GM23338 (cell line): ENCODE measurements around the gene UGCG. TPM values are rescaled to one million over a fixed set of nuclear protein-coding genes. Genes with fewer than 3 reads are reported as not detected.

Experiments used
- ATAC-seq: fragments of 200-7000 bp; cut with Tn5 transposase; 3 replicates; pipeline ENCODE4 v1.9.1; 2020
- DNase-seq: peaks from one replicate; pipeline ENCODE4 v3.0.0-alpha.2; 2015; ENCODE audit warnings: low spot score
- H2AFZ ChIP-seq: fragments of 200-600 bp; sonication (generic); 2 replicates; pipeline ENCODE4 v1.8.0; 2016; ENCODE audit warnings: antibody characterized with exemption, mild to moderate bottlenecking, moderate library complexity
- H3F3A ChIP-seq: fragments of 200-600 bp; sonication (generic); replicated peaks from 2 replicates; pipeline ENCODE4 v1.8.0; 2017; ENCODE audit warnings: antibody characterized with exemption, mixed run types, low read depth
- H3K27ac ChIP-seq: fragments of 200-600 bp; sonication (generic); 2 replicates; pipeline ENCODE4 v1.6.1; 2016; ENCODE audit warnings: low read depth
- H3K27me3 ChIP-seq: fragments of 200-600 bp; sonication (generic); 2 replicates; pipeline ENCODE4 v1.8.0; 2016; ENCODE audit warnings: mild to moderate bottlenecking, mixed run types, moderate library complexity; ENCODE audit not compliant: insufficient read depth
- H3K36me3 ChIP-seq: fragments of 200-600 bp; sonication (generic); 2 replicates; pipeline ENCODE4 v1.8.0; 2016; ENCODE audit warnings: mild to moderate bottlenecking; ENCODE audit not compliant: insufficient read depth
- H3K4me1 ChIP-seq: fragments of 200-600 bp; sonication (generic); 2 replicates; pipeline ENCODE4 v1.8.0; 2016; ENCODE audit warnings: mild to moderate bottlenecking, moderate library complexity; ENCODE audit not compliant: insufficient read depth
- H3K4me2 ChIP-seq: fragments of 200-600 bp; sonication (generic); 2 replicates; pipeline ENCODE4 v1.7.1; 2017; ENCODE audit warnings: mixed run types
- H3K4me3 ChIP-seq: fragments of 200-600 bp; sonication (generic); 2 replicates; pipeline ENCODE4 v1.6.1; 2016; ENCODE audit warnings: mixed run types
- H3K79me2 ChIP-seq: fragments of 200-600 bp; sonication (generic); replicated peaks from 2 replicates; pipeline ENCODE4 v1.8.0; 2017; ENCODE audit warnings: mild to moderate bottlenecking; ENCODE audit not compliant: insufficient read depth
- H3K9me2 ChIP-seq: fragments of 200-600 bp; sonication (generic); 2 replicates; pipeline ENCODE4 v1.8.0; 2017; ENCODE audit not compliant: insufficient read depth
- H4K20me1 ChIP-seq: fragments of 200-600 bp; sonication (generic); replicated peaks from 2 replicates; pipeline ENCODE4 v1.8.0; 2017; ENCODE audit warnings: mild to moderate bottlenecking; ENCODE audit not compliant: insufficient read depth
- H3K27ac Mint-ChIP-seq: 2 replicates; pipeline ENCODE4 v1.8.0; 2020; ENCODE audit warnings: inconsistent platforms, mild to moderate bottlenecking, moderate library complexity, mixed read lengths
- H3K27me3 Mint-ChIP-seq: 3 replicates; pipeline ENCODE4 v1.8.0; 2022; ENCODE audit warnings: low read depth, mild to moderate bottlenecking, moderate library complexity, mixed read lengths, inconsistent platforms; ENCODE audit not compliant: insufficient read depth, poor library complexity
- H3K36me3 Mint-ChIP-seq: 3 replicates; pipeline ENCODE4 v1.8.0; 2021; ENCODE audit warnings: low read depth, mild to moderate bottlenecking, inconsistent platforms, moderate library complexity, mixed read lengths
- H3K4me1 Mint-ChIP-seq: 3 replicates; pipeline ENCODE4 v1.8.0; 2020; ENCODE audit warnings: mild to moderate bottlenecking, inconsistent platforms, mixed read lengths
- H3K4me3 Mint-ChIP-seq: 3 replicates; pipeline ENCODE4 v1.8.0; 2021; ENCODE audit warnings: moderate library complexity, mild to moderate bottlenecking, inconsistent platforms, mixed read lengths
- H3K9me3 Mint-ChIP-seq: 3 replicates; pipeline ENCODE4 v1.8.0; 2020; ENCODE audit warnings: moderate library complexity, mild to moderate bottlenecking, inconsistent platforms, mixed read lengths
- CREB1 ChIP-seq: fragments of 250-450 bp; sonication (Bioruptor Pico); IDR thresholded peaks from 2 replicates; pipeline ENCODE4 v1.5.0; 2020; ENCODE audit warnings: low read depth, mild to moderate bottlenecking, moderate library complexity
- ETS1 ChIP-seq: IDR thresholded peaks from 2 replicates; pipeline ENCODE4 v1.6.1; 2016; ENCODE audit warnings: antibody characterized with exemption
- EZH2 ChIP-seq: fragments of 200-600 bp; sonication (generic); IDR thresholded peaks from one replicate; pipeline ENCODE4 v1.8.0; 2017; ENCODE audit warnings: antibody characterized with exemption, mild to moderate bottlenecking, low read depth; ENCODE audit not compliant: unreplicated experiment
- EZH2phosphoT487 ChIP-seq: fragments of 200-600 bp; sonication (generic); IDR thresholded peaks from one replicate; pipeline ENCODE4 v1.8.1; 2018; ENCODE audit warnings: antibody characterized with exemption; ENCODE audit not compliant: unreplicated experiment
- JUNB ChIP-seq: IDR thresholded peaks from one replicate; pipeline ENCODE4 v1.6.1; 2016; ENCODE audit warnings: antibody characterized with exemption; ENCODE audit not compliant: unreplicated experiment
- POLR2AphosphoS5 ChIP-seq: IDR thresholded peaks from 2 replicates; pipeline ENCODE4 v1.6.1; 2016; ENCODE audit warnings: antibody characterized with exemption, low read depth
- REST ChIP-seq: IDR thresholded peaks from one replicate; pipeline ENCODE4 v1.6.1; 2018; ENCODE audit warnings: antibody characterized with exemption; ENCODE audit not compliant: unreplicated experiment
- ZNF331 ChIP-seq: fragments of 250-450 bp; sonication (Bioruptor Pico); IDR thresholded peaks from 2 replicates; pipeline ENCODE4 v1.5.0; 2020; ENCODE audit warnings: low read depth, mild to moderate bottlenecking, moderate library complexity
- polyA plus RNA-seq: library from polyadenylated mRNA; unstranded; fragments of >200 nt; fragmentation: Nextera tagmentation; extraction: Ambion mirVana; gene quantifications from 2 replicates; pipeline ENCODE4 v1.2.1, GENCODE V29; 2016
- total RNA-seq: library from RNA; depleted of rRNA; stranded (reverse); fragments of >200 nt; shearing (Covaris generic); gene quantifications from 2 replicates; pipeline ENCODE4 v1.2.3, GENCODE V29; 2014

UGCG gene
- total and polyA plus RNA-seq, 2 experiments from 2014 or later = 30.4 to 44.9 TPM

GRCh38 chr9:111965566-111966019 lies 69.0 kb downstream of the UGCG start (continued):
- TF ChIP-seq ETS1 (no peak), REST (no peak), EZH2 (no peak), JUNB (no peak), CREB1 (CRISPR knock-in tag) (no peak), EZH2phosphoT487 (no peak), ZNF331 (CRISPR knock-in tag) (no peak)

GRCh38 chr9:111966124-111966723 lies 69.6 kb downstream of the UGCG start:
- Histone ChIP-seq H4K20me1 (no peaks in the 10 kb centered on the region), H3K79me2 (no peaks in the 10 kb centered on the region), H3K4me2 (no peak overlapping the region), H3K36me3 (no peaks in the 10 kb centered on the region), H3K9me2 (no peaks in the 10 kb centered on the region), H3K27me3 (no peaks in the 10 kb centered on the region), H2AFZ (no peak overlapping the region), H3K4me3 (no peak overlapping the region), H3K4me1 (no peaks in the 10 kb centered on the region), H3F3A (no peaks in the 10 kb centered on the region), H3K27ac (no peak overlapping the region)
- ATAC-seq (no peak), DNase-seq (no peak)
- Mint-ChIP-seq H3K4me3 (no peak overlapping the region), H3K36me3 (no peaks in the 10 kb centered on the region), H3K9me3 (no peaks in the 10 kb centered on the region), H3K4me1 (no peaks in the 10 kb centered on the region), H3K27me3 (no peaks in the 10 kb centered on the region), H3K27ac (no peak overlapping the region)
- TF ChIP-seq ETS1 (no peak), REST (no peak), EZH2 (no peak), POLR2AphosphoS5 (no peak), JUNB (no peak)
